ENCODE measurements around the gene GAS7. TPM values are rescaled to one million over a fixed set of nuclear protein-coding genes. Genes with fewer than 3 reads are reported as not detected.

GAS7 gene
- total and polyA plus RNA-seq, 9 donors, result 7.1 to 48.0 (median 24.2) TPM

DNA sequence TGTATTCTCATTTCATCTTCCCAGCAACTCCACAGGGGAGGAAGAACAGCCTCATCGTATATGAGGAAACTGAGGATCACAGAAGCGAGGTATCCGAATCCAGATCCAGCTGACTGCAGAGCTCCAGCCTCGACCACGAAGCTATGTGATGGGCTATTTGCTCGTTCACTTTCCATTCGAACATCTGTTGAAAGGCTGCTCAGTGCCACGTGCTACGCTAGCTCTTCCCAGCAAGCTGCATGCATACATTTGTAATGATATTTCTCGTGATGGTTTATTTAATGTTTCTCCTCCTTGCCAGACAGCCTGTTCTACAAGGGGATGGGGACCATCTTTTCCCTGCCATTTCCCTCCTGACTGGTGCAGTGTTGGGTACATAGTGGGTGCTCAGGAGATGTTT, 244.9 kb downstream of the GAS7 start:
- no peaks in the 10 kb centered on the region for H3K27me3 ChIP-seq
- no peak for DNase-seq
- no peaks in the 10 kb centered on the region for H3K9me3 ChIP-seq
- intact Hi-C loops (cut with DNase I), result loop anchor here in 1 of 4 donors (10.0 kb wide), 1 partner anchor 661 kb away; no protein-coding TSS in a partner anchor
- H3K4me3 ChIP-seq, result no peak overlapping the region
- WGBS, 3 donors, result 87 to 91% (median 87%) methylated on average over 10 of the region's 10 CpGs
- H3K4me1 ChIP-seq (ENCODE audit: insufficient read depth), result no peaks in the 10 kb centered on the region
- H3K27ac ChIP-seq, result no peak overlapping the region
- H3K36me3 ChIP-seq, result no peaks in the 10 kb centered on the region
- TF ChIP-seq EP300 (IDR thresholded peaks at IDR 0.05) (no peak), POLR2A (IDR thresholded peaks at IDR 0.05) (no peak)
- TF ChIP-seq, protein P1, sequence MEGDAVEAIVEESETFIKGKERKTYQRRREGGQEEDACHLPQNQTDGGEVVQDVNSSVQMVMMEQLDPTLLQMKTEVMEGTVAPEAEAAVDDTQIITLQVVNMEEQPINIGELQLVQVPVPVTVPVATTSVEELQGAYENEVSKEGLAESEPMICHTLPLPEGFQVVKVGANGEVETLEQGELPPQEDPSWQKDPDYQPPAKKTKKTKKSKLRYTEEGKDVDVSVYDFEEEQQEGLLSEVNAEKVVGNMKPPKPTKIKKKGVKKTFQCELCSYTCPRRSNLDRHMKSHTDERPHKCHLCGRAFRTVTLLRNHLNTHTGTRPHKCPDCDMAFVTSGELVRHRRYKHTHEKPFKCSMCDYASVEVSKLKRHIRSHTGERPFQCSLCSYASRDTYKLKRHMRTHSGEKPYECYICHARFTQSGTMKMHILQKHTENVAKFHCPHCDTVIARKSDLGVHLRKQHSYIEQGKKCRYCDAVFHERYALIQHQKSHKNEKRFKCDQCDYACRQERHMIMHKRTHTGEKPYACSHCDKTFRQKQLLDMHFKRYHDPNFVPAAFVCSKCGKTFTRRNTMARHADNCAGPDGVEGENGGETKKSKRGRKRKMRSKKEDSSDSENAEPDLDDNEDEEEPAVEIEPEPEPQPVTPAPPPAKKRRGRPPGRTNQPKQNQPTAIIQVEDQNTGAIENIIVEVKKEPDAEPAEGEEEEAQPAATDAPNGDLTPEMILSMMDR (IDR thresholded peaks at IDR 0.05), result no peak

DNA sequence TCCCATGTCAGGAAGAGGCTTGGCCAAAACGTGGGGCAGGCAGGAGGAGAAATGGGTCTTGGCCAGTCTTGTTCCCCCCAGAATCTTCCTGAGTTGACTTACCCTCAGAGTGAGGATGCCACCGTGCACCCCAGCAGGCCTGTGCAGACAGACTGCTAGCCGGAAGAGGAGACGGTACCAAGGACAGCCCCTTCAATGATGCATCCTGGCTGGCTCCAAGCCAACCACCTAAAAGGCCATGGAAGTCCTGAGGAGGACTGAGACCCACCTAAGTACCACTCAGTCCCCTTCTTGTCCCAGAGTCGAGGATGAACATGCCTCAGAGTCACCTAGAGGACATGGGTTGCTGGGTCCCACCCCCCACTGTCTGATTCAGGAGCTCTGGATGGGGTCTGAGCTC, 246.6 kb downstream of the GAS7 start:
- H3K4me1 ChIP-seq (ENCODE audit: insufficient read depth), result no peaks in the 10 kb centered on the region
- no peak overlapping the region for H3K27ac ChIP-seq
- no peaks in the 10 kb centered on the region for H3K36me3 ChIP-seq
- DNase-seq, result no peak
- H3K27me3 ChIP-seq, result no peaks in the 10 kb centered on the region
- no peaks in the 10 kb centered on the region for H3K9me3 ChIP-seq
- intact Hi-C loops (cut with DNase I), result loop anchor here in 1 of 4 donors (10.0 kb wide), 1 partner anchor 663 kb away; no protein-coding TSS in a partner anchor
- TF ChIP-seq, protein P1 (IDR thresholded peaks at IDR 0.05), result no peak
- H3K4me3 ChIP-seq, result no peak overlapping the region
- 78 to 83% (median 80%) methylated on average over 5 of the region's 5 CpGs for WGBS, 3 donors

- no peaks in the 10 kb centered on the region for H3K27me3 ChIP-seq
- no peaks in the 10 kb centered on the region for H3K9me3 ChIP-seq
- TF ChIP-seq EP300 (IDR thresholded peaks at IDR 0.05) (no peak), POLR2A (IDR thresholded peaks at IDR 0.05) (no peak)
- TF ChIP-seq, protein P1 (IDR thresholded peaks at IDR 0.05), result no peak
- H3K4me1 ChIP-seq (ENCODE audit: insufficient read depth), result no peaks in the 10 kb centered on the region
- no peak overlapping the region for H3K4me3 ChIP-seq
- DNase-seq, result no peak
- intact Hi-C loops (cut with DNase I), result no loop called here
- no peaks in the 10 kb centered on the region for H3K36me3 ChIP-seq
- 77 to 80% (median 80%) methylated on average over 10 of the region's 10 CpGs for WGBS, 3 donors
- no peak overlapping the region for H3K27ac ChIP-seq
Measured at GRCh38 chr17:9948928-9949327, 249.5 kb downstream of the GAS7 start.

DNA sequence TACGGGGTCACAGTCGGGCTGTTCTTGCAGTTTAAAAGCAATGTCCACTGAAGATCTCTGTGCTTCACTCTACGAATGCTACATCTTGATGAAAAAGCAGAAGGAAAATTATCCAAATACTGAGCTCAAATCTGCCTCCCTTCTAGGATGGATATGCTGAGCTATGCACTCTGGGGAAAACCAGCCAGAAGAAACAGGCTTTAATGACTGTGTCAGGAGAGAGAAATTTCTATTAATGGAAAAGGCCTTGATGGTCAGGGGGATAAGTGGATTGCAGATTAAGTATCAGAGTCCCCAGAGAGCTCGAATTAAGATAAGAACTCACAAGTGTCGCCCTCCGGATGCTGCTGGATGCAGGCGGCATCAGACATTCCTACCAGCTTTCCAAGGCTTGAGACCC, 253.7 kb downstream of the GAS7 start:
- DNase-seq, result no peak
- Histone ChIP-seq H3K36me3 (no peaks in the 10 kb centered on the region), H3K9me3 (no peaks in the 10 kb centered on the region), H3K27me3 (no peaks in the 10 kb centered on the region), H3K4me3 (no peak overlapping the region), H3K4me1 (ENCODE audit: insufficient read depth) (no peaks in the 10 kb centered on the region), H3K27ac (no peak overlapping the region)
- 81 to 89% (median 87%) methylated on average over 7 of the region's 7 CpGs for WGBS, 3 donors
- TF ChIP-seq, protein P1 (IDR thresholded peaks at IDR 0.05), result no peak
- TF ChIP-seq POLR2A (IDR thresholded peaks at IDR 0.05) (no peak), EP300 (IDR thresholded peaks at IDR 0.05) (no peak)
- intact Hi-C loops (cut with DNase I), result loop anchor here in 1 of 4 donors (5.0 kb wide), 1 partner anchor 188 kb away; no protein-coding TSS in a partner anchor
